ENCODE data around the gene SIK1. TPM values are rescaled to one million over a fixed set of nuclear protein-coding genes. Genes with fewer than 3 reads are reported as not detected.
"Not testable (repeated sequence)": the region's sequence is repeated elsewhere in the genome, so short reads cannot be mapped to it uniquely, and the experiment has no call there.

SIK1 gene
- total RNA-seq (under 1 TPM in 1 of 2 experiments, not detected in 1; 0.35 TPM), polyA plus RNA-seq (not detected)

DNA sequence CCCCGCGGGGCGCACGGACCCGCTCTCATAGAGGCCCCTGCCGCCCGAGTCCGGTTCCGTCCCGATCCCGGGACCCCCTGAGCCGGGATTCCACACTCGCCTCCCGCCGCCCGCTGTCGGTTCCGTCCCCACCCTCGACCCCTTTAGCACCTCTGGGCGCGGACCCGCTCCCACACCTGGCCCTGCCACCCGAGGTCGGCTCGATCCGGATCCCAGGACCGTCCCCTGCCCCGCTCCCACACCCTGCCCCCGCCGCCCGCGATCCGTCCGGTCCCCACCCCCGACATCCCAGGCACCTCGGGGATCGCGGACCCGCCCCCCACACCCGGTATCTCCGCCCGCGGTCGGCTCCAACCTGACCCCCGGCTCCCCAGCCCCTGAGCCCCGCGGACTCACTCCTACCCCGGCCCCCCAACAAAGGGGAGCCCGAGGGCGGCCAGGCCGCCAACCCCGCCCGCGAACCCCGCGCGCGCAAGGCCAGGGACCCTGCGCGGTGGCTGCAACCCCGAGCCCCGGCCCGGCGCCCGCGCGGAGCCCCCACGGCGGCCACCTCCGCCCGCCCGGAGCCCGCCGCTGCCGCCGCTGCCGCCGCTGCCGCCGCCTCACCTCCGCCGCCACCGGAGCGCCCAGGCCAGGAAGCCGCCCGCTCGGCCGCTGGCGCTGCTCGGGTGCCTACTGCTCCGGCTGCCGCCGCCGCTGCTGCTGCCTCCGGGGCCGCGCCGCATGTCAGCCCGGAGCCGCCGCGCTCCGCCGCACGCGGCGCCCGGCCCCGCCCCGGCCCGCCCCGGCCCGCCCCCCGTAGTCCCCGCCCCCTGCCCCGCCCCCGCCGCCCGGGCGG lies at the start of gene SIK1:
SIK1 (minus strand) TSS at position 728 of the 838 bp plus-strand sequence. CDS start 953 bp downstream, outside the sequence.
- H3K27ac ChIP-seq (ENCODE audit: low read depth, low read length); H3K27ac Mint-ChIP-seq; H3K36me3 Mint-ChIP-seq; H3K27me3 Mint-ChIP-seq; H3K4me1 ChIP-seq (ENCODE audit: insufficient read depth, low read length); H3K4me1 Mint-ChIP-seq; H3K4me3 Mint-ChIP-seq; H3K9me3 ChIP-seq (ENCODE audit: control insufficient read depth in 1 of 2, low read length in 2 of 2); intact Hi-C loops (cut with micrococcal nuclease); POLR2A ChIA-PET (ENCODE audit: partially characterized antibody); H3K36me3 ChIP-seq (ENCODE audit: insufficient read depth, low read length); CTCF ChIA-PET (ENCODE audit: partially characterized antibody); DNase-seq; H3K4me3 ChIP-seq (ENCODE audit: low read length in 2 of 2); H3K27me3 ChIP-seq (ENCODE audit: insufficient read depth, low read length); H3K9me3 Mint-ChIP-seq: not testable (repeated sequence)

DNA sequence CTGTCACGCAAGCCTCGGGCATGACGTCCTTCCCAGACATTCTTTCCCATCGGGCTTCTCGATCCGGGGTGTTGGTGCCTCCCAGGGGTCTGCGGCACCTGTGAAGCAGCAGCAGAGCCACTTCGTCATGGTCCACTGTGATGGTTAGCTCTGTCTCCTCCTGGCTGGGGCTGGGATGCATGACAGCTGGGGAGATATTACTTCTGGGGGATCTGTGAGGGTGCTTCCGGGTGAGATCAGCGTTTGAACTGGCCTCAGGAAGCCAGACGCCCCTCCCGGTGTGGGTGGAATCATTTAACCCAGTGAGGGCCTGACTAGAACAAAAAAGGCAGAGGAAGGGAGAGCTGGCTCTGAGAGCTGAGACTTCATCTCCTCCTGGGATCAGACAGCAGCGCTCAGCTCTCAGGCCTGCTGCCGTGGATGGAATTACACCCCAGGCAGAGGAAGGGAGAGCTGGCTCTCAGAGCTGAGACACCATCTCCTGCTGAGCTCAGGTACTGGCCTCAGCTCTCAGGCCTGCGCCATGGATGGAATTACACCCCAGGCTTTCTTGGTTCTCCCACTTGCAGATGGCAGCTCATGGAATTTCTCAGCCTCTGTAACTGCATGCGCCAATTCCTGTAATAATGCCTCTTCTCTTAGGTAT lies 44.8 kb upstream of the SIK1 start:
- intact Hi-C loops (cut with micrococcal nuclease); CTCF ChIA-PET (ENCODE audit: partially characterized antibody): not testable (repeated sequence)

GRCh38 chr21:43469719-43470458 lies 43.0 kb upstream of the SIK1 start:
- H3K9me3 Mint-ChIP-seq; H3K27ac Mint-ChIP-seq; H3K4me3 Mint-ChIP-seq; H3K36me3 ChIP-seq (ENCODE audit: insufficient read depth, low read length); H3K4me1 ChIP-seq (ENCODE audit: insufficient read depth, low read length); H3K36me3 Mint-ChIP-seq; DNase-seq; H3K9me3 ChIP-seq (ENCODE audit: control insufficient read depth in 1 of 2, low read length in 2 of 2); H3K4me1 Mint-ChIP-seq; H3K4me3 ChIP-seq (ENCODE audit: low read length in 2 of 2); POLR2A ChIA-PET (ENCODE audit: partially characterized antibody); H3K27me3 Mint-ChIP-seq; H3K27ac ChIP-seq (ENCODE audit: low read depth, low read length); H3K27me3 ChIP-seq (ENCODE audit: insufficient read depth, low read length); CTCF ChIA-PET (ENCODE audit: partially characterized antibody); intact Hi-C loops (cut with micrococcal nuclease): not testable (repeated sequence)

More for the DNA sequence above, 44.8 kb upstream of the SIK1 start:
- H3K9me3 Mint-ChIP-seq; DNase-seq; H3K4me1 ChIP-seq (ENCODE audit: insufficient read depth, low read length); H3K4me3 Mint-ChIP-seq; H3K4me3 ChIP-seq (ENCODE audit: low read length in 2 of 2); H3K27me3 Mint-ChIP-seq; H3K36me3 Mint-ChIP-seq; POLR2A ChIA-PET (ENCODE audit: partially characterized antibody); H3K4me1 Mint-ChIP-seq; H3K9me3 ChIP-seq (ENCODE audit: control insufficient read depth in 1 of 2, low read length in 2 of 2); H3K27me3 ChIP-seq (ENCODE audit: insufficient read depth, low read length); H3K36me3 ChIP-seq (ENCODE audit: insufficient read depth, low read length); H3K27ac ChIP-seq (ENCODE audit: low read depth, low read length); H3K27ac Mint-ChIP-seq: not testable (repeated sequence)

DNA sequence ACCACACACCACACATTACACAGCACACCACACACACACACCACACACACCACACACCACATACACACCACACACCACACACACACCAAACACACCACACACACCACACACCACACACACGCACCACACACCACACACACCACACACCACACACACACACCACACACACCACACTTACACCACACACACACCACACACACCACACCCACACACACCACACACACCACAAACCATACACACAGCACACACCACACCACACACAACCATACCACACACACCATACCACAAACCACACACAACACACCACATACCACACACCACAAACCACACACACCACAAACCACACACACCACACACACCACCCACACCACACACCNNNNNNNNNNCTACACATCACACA lies 40.9 kb upstream of the SIK1 start:
- Mint-ChIP-seq H3K9me3 (peaks cover 0 to 2% (median 0%) of the 10 kb centered on the region in 8 donors), H3K4me3 (peak overlapping the region in 1 of 8 donors; percentile 23), H3K27me3 (no peaks in the 10 kb centered on the region), H3K27ac (peak overlapping the region in 2 of 7 donors; percentile 60 to 86), H3K36me3 (no peaks in the 10 kb centered on the region), H3K4me1 (peaks cover 0 to 3% (median 0%) of the 10 kb centered on the region in 4 donors)
- POLR2A ChIA-PET (ENCODE audit: partially characterized antibody): no interaction called here
- no peaks in the 10 kb centered on the region for H3K9me3 ChIP-seq (ENCODE audit: control insufficient read depth in 1 of 2, low read length in 2 of 2)
- no peaks in the 10 kb centered on the region for H3K27me3 ChIP-seq (ENCODE audit: insufficient read depth, low read length)
- intact Hi-C loops (cut with micrococcal nuclease): no loop called here
- peak in 2 of 5 donors; percentile 0 to 23 for DNase-seq
- no peaks in the 10 kb centered on the region for H3K36me3 ChIP-seq (ENCODE audit: insufficient read depth, low read length)
- no peak overlapping the region for H3K4me3 ChIP-seq (ENCODE audit: low read length in 2 of 2)
- no peak overlapping the region for H3K27ac ChIP-seq (ENCODE audit: low read depth, low read length)
- H3K4me1 ChIP-seq (ENCODE audit: insufficient read depth, low read length): no peaks in the 10 kb centered on the region
- CTCF ChIA-PET (ENCODE audit: partially characterized antibody): no interaction called here

- H3K27me3 Mint-ChIP-seq; H3K4me3 Mint-ChIP-seq; POLR2A ChIA-PET (ENCODE audit: partially characterized antibody); DNase-seq; H3K4me1 ChIP-seq (ENCODE audit: insufficient read depth, low read length); H3K36me3 ChIP-seq (ENCODE audit: insufficient read depth, low read length); H3K27ac Mint-ChIP-seq; H3K4me1 Mint-ChIP-seq; H3K9me3 Mint-ChIP-seq; CTCF ChIA-PET (ENCODE audit: partially characterized antibody); H3K9me3 ChIP-seq (ENCODE audit: control insufficient read depth in 1 of 2, low read length in 2 of 2); H3K4me3 ChIP-seq (ENCODE audit: low read length in 2 of 2); intact Hi-C loops (cut with micrococcal nuclease); H3K27ac ChIP-seq (ENCODE audit: low read depth, low read length); H3K36me3 Mint-ChIP-seq; H3K27me3 ChIP-seq (ENCODE audit: insufficient read depth, low read length): not testable (repeated sequence)
Measured at GRCh38 chr21:43465159-43465558, 38.2 kb upstream of the SIK1 start.

- H3K9me3 ChIP-seq (ENCODE audit: control insufficient read depth in 1 of 2, low read length in 2 of 2); H3K4me3 Mint-ChIP-seq; H3K27ac Mint-ChIP-seq; H3K27me3 ChIP-seq (ENCODE audit: insufficient read depth, low read length); DNase-seq; intact Hi-C loops (cut with micrococcal nuclease); H3K27ac ChIP-seq (ENCODE audit: low read depth, low read length); H3K36me3 Mint-ChIP-seq; H3K27me3 Mint-ChIP-seq; H3K4me1 ChIP-seq (ENCODE audit: insufficient read depth, low read length); CTCF ChIA-PET (ENCODE audit: partially characterized antibody); H3K9me3 Mint-ChIP-seq; H3K4me1 Mint-ChIP-seq; H3K4me3 ChIP-seq (ENCODE audit: low read length in 2 of 2); POLR2A ChIA-PET (ENCODE audit: partially characterized antibody); H3K36me3 ChIP-seq (ENCODE audit: insufficient read depth, low read length): not testable (repeated sequence)
Measured at GRCh38 chr21:43463498-43464261, 36.7 kb upstream of the SIK1 start.

DNA sequence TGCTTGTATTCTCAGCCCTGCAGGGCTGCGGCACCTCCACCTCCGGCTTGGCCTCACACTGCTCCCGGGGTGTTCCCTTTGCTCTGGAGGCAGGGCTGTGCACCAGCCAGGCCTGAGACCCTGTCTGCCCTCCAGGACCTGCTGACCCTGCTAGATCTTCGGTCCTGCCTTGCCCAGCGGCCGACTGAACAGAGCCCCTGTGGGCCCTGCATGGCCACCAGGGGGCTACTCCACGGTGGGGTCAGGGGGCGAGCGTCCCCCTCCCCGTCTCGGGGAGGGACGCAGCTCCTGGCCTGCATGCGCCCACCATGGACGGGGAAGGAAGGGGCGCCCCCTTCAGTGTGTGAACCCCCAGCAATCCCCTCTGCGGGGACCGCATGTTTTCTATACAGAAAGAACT lies 36.0 kb upstream of the SIK1 start:
- H3K4me1 Mint-ChIP-seq; H3K27ac ChIP-seq (ENCODE audit: low read depth, low read length); CTCF ChIA-PET (ENCODE audit: partially characterized antibody); H3K4me1 ChIP-seq (ENCODE audit: insufficient read depth, low read length); H3K27me3 ChIP-seq (ENCODE audit: insufficient read depth, low read length); H3K36me3 ChIP-seq (ENCODE audit: insufficient read depth, low read length); H3K4me3 Mint-ChIP-seq; intact Hi-C loops (cut with micrococcal nuclease); DNase-seq; H3K27me3 Mint-ChIP-seq; H3K27ac Mint-ChIP-seq; POLR2A ChIA-PET (ENCODE audit: partially characterized antibody); H3K36me3 Mint-ChIP-seq; H3K9me3 Mint-ChIP-seq; H3K9me3 ChIP-seq (ENCODE audit: control insufficient read depth in 1 of 2, low read length in 2 of 2); H3K4me3 ChIP-seq (ENCODE audit: low read length in 2 of 2): not testable (repeated sequence)
